B cell (primary cell): ENCODE measurements around the gene KRTAP5-8. TPM values are rescaled to one million over a fixed set of nuclear protein-coding genes. Genes with fewer than 3 reads are reported as not detected.

Experiments used
- ATAC-seq: fragments of 200-7000 bp; cut with Tn5 transposase; one replicate; pipeline ENCODE4 v1.10.0; 2021; ENCODE audit warnings: low read depth, mild to moderate bottlenecking, moderate number of reproducible peaks, moderate library complexity
- CTCF ChIA-PET: fragments of 350-600 bp; sonication (Branson Sonifier 250); formaldehyde crosslinking; loops from one replicate; lab custom pipeline; 2021; ENCODE audit warnings: antibody characterized with exemption, inconsistent platforms; lab: Charles Lee
- POLR2A ChIA-PET: fragments of 350-600 bp; sonication (Branson Sonifier 250); formaldehyde crosslinking; loops from one replicate; lab custom pipeline; 2021; ENCODE audit warnings: antibody characterized with exemption; lab: Charles Lee
- DNase-seq: peaks from one replicate; pipeline ENCODE4 v3.0.0; 2013
- H2AFZ ChIP-seq: 2 replicates; pipeline ENCODE4 v1.6.1; 2012; ENCODE audit warnings: mild to moderate bottlenecking, low read depth, low read length; ENCODE audit not compliant: insufficient read depth, poor library complexity, severe bottlenecking
- H3K27ac ChIP-seq, 2 donors: 1 replicate in 1 of 2; 2 replicates in 1 of 2; pipeline ENCODE4 v1.5.1; 2012 to 2013; ENCODE audit warnings: low read length in 2 of 2, mild to moderate bottlenecking in 2 of 2, moderate library complexity in 1 of 2
- H3K27me3 ChIP-seq, 4 experiments: fragments of 200-600 bp in 1 of 4; sonication (generic) in 1 of 4; replicated peaks in 1 of 4; 1 replicate in 2 of 4; 2 replicates in 2 of 4; pipeline versions ENCODE4 v1.6.1 to v1.7.0; 2013 to 2016; ENCODE audit warnings: low read length in 3 of 4, mild to moderate bottlenecking in 2 of 4, mixed read lengths in 1 of 4, moderate library complexity in 1 of 4; ENCODE audit not compliant: insufficient read depth in 4 of 4, control insufficient read depth in 3 of 4; ENCODE audit errors: control extremely low read depth in 1 of 4
- H3K36me3 ChIP-seq, 2 experiments: replicated peaks in 1 of 2; 1 replicate in 1 of 2; 2 replicates in 1 of 2; pipeline versions ENCODE4 v1.6.1 to v1.7.1; 2013; ENCODE audit warnings: low read length in 1 of 2; ENCODE audit not compliant: insufficient read depth in 2 of 2, control insufficient read depth in 1 of 2; ENCODE audit errors: control extremely low read depth in 1 of 2, extremely low read depth in 1 of 2
- H3K4me1 ChIP-seq, 2 donors: fragments of 200-600 bp in 1 of 2; sonication (generic) in 1 of 2; 1 replicate in 1 of 2; 2 replicates in 1 of 2; pipeline versions ENCODE4 v1.5.1 to v1.6.1; 2013 to 2017; ENCODE audit warnings: low read length in 2 of 2; ENCODE audit not compliant: control insufficient read depth in 2 of 2, insufficient read depth in 2 of 2
- H3K4me2 ChIP-seq: replicated peaks from 2 replicates; pipeline ENCODE3; 2012; ENCODE audit warnings: mild to moderate bottlenecking, low read depth, low read length; ENCODE audit not compliant: poor library complexity, severe bottlenecking
- H3K4me3 ChIP-seq, 5 experiments: fragments of 200-600 bp in 1 of 5; sonication (generic) in 1 of 5; 1 replicate in 3 of 5; 2 replicates in 2 of 5; pipeline versions ENCODE4 v1.5.1 to v1.7.0; 2011 to 2016; ENCODE audit warnings: low read length in 4 of 5, mild to moderate bottlenecking in 4 of 5, low read depth in 2 of 5, control low read depth in 1 of 5, moderate library complexity in 1 of 5; ENCODE audit not compliant: insufficient read depth in 1 of 5; ENCODE audit errors: control extremely low read depth in 1 of 5, extremely low read depth in 1 of 5
- H3K79me2 ChIP-seq: fragments of 200-600 bp; sonication (generic); one replicate; pipeline ENCODE4 v1.6.0; 2016; ENCODE audit warnings: low read length; ENCODE audit not compliant: control insufficient read depth, insufficient read depth
- H3K9ac ChIP-seq: fragments of 200-600 bp; sonication (generic); 2 replicates; pipeline ENCODE4 v1.6.1; 2017; ENCODE audit warnings: mild to moderate bottlenecking, low read length, moderate library complexity
- H3K9me3 ChIP-seq, 3 donors: one replicate each; pipeline versions ENCODE4 v1.6.1 to v1.7.1; 2013; ENCODE audit warnings: low read length in 2 of 3; ENCODE audit not compliant: control insufficient read depth in 2 of 3, insufficient read depth in 1 of 3; ENCODE audit errors: control extremely low read depth in 1 of 3
- H4K20me1 ChIP-seq: 2 replicates; pipeline ENCODE4 v1.6.0; 2012; ENCODE audit warnings: mild to moderate bottlenecking, low read length; ENCODE audit not compliant: insufficient read depth, control insufficient read depth, poor library complexity, severe bottlenecking
- H3K27ac Mint-ChIP-seq: one replicate; pipeline ENCODE4 v1.8.0; 2021; ENCODE audit warnings: mixed read lengths
- H3K27me3 Mint-ChIP-seq: one replicate; pipeline ENCODE4 v1.8.0; 2021; ENCODE audit warnings: mixed read lengths
- H3K4me1 Mint-ChIP-seq: one replicate; pipeline ENCODE4 v1.8.0; 2021; ENCODE audit warnings: mixed read lengths
- H3K4me3 Mint-ChIP-seq: one replicate; pipeline ENCODE4 v1.8.0; 2021; ENCODE audit warnings: mixed read lengths
- H3K9me3 Mint-ChIP-seq: one replicate; pipeline ENCODE4 v1.8.0; 2022; ENCODE audit warnings: mixed read lengths; ENCODE audit not compliant: insufficient read depth
- CTCF ChIP-seq: fragments of 200-600 bp; IDR thresholded peaks from one replicate; pipeline ENCODE4 v1.8.0; 2022; ENCODE audit warnings: antibody characterized with exemption, mild to moderate bottlenecking
- EZH2 ChIP-seq: IDR thresholded peaks from 2 replicates; pipeline ENCODE4 v1.6.1; 2012; ENCODE audit warnings: borderline replicate concordance, low read depth, mild to moderate bottlenecking, moderate library complexity, low read length; ENCODE audit not compliant: insufficient read depth, poor library complexity, severe bottlenecking
- WGBS: methylation state at CpG from one replicate; pipeline ENCODE4 v1.1.5; 2013; ENCODE audit warnings: missing lambda C conversion rate; ENCODE audit not compliant: insufficient coverage; 5-methylcytosine and 5-hydroxymethylcytosine counted together
- intact Hi-C: fragments of 100-400 bp; cut with micrococcal nuclease; formaldehyde crosslinking; loops from one replicate; pipeline ENCODE4 v1.10.0; 2022
- polyA plus RNA-seq: library from polyadenylated mRNA; depleted of rRNA; stranded (reverse); fragments of >200 nt; gene quantifications from 2 replicates; pipeline ENCODE4 v1.2.3, GENCODE V29; 2012
- total RNA-seq, 2 donors: library from RNA; stranded (reverse); fragments of 120-200 nt in 1 of 2; gene quantifications; 1 replicate in 1 of 2; 2 replicates in 1 of 2; pipeline versions ENCODE4 v1.2.3 to v1.2.4, GENCODE V29; 2013 to 2022

KRTAP5-8 gene
- total and polyA plus RNA-seq, 2 donors (not counting 1 experiment from before 2014, with no cell fraction given): 0.10 to 0.49 TPM

GRCh38 chr11:71502871-71503435 is 34.9 kb upstream of the KRTAP5-8 start:
- Histone ChIP-seq H3K36me3 (peaks cover 0 to 55% of the 10 kb centered on the region in 2 experiments), H3K4me1 (no peaks in the 10 kb centered on the region), H3K27me3 (no peaks in the 10 kb centered on the region), H2AFZ (no peak overlapping the region), H3K27ac (no peak overlapping the region), H3K79me2 (no peaks in the 10 kb centered on the region), H3K4me2 (no peak overlapping the region), H3K9me3 (peaks cover 0 to 11% (median 7%) of the 10 kb centered on the region in 3 donors), H4K20me1 (no peaks in the 10 kb centered on the region), H3K4me3 (no peak overlapping the region), H3K9ac (no peak overlapping the region)
- intact Hi-C loops: no loop called here
- H3K9me3 Mint-ChIP-seq: peaks cover 5% of the 10 kb centered on the region
- WGBS: 98% methylated on average over 14 of the region's 15 CpGs
- ChIA-PET POLR2A (no interaction called here), CTCF (no interaction called here)
- ATAC-seq (no peak), DNase-seq (no peak)
- peaks cover 2% of the 10 kb centered on the region for H3K4me1 Mint-ChIP-seq
- H3K27me3 Mint-ChIP-seq: no peaks in the 10 kb centered on the region
- H3K4me3 Mint-ChIP-seq: no peak overlapping the region
- no peak overlapping the region for H3K27ac Mint-ChIP-seq
- TF ChIP-seq EZH2 (no peak), CTCF (no peak)

GRCh38 chr11:71504531-71504930 is 33.3 kb upstream of the KRTAP5-8 start:
- no peaks in the 10 kb centered on the region for H3K27me3 Mint-ChIP-seq
- Histone ChIP-seq H3K4me2 (no peak overlapping the region), H3K27me3 (no peaks in the 10 kb centered on the region), H3K27ac (no peak overlapping the region), H3K79me2 (no peaks in the 10 kb centered on the region), H3K9me3 (peaks cover 3 to 13% (median 11%) of the 10 kb centered on the region in 3 donors), H4K20me1 (no peaks in the 10 kb centered on the region), H2AFZ (no peak overlapping the region), H3K9ac (no peak overlapping the region), H3K4me3 (no peak overlapping the region), H3K36me3 (peaks cover 0 to 39% of the 10 kb centered on the region in 2 experiments), H3K4me1 (no peaks in the 10 kb centered on the region)
- WGBS: 80% methylated on average over 10 of the region's 10 CpGs
- no peak overlapping the region for H3K27ac Mint-ChIP-seq
- ChIA-PET CTCF (no interaction called here), POLR2A (no interaction called here)
- no peak for TF ChIP-seq CTCF
- no peak for TF ChIP-seq EZH2
- peaks cover 2% of the 10 kb centered on the region for H3K4me1 Mint-ChIP-seq
- intact Hi-C loops: no loop called here
- DNase-seq (no peak), ATAC-seq (no peak)
- H3K9me3 Mint-ChIP-seq: peaks cover 11% of the 10 kb centered on the region
- H3K4me3 Mint-ChIP-seq: no peak overlapping the region
